ENCODE measurements around the gene ISCA1.

DNA sequence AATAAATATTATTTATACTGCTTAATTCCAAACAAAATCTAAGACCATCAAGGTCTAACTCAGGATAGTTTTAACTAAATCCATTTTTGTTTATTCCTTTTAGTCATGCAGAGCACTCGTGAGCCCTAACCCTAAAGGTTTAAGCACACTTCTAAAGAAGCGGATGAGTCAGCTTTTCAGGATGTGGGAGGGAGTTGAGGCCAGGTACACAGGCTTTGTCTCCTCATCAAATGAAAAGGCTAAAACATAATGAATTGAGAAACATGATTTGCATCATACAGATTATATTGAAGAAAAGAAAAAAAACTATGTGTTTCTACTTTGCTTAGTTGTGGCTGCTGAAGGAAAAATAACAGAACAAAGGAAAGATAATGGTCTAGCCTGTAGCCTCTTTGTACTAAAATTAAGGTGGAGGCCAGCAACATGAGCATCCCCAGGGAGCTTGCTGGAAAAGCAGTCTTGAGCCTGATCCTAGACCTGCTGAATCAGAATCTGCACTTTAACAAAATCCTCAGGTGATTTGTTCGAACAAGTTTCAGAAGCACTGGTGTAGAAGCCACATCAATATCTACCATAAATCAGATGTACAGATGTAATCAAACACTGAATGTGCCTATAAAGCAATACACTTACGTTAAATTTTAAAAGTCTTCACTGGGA lies 21.1 kb upstream of the ISCA1 start:
- TF ChIP-seq IRF4 (IDR thresholded peaks at IDR 0.05; ENCODE audit: low read depth, low read length) (no peak), NR2F1 (conservative IDR thresholded peaks at IDR 0.05) (no peak), POLR2A (IDR thresholded peaks at IDR 0.05; ENCODE audit: low read depth, low read length) (no peak), SMC3 (IDR thresholded peaks at IDR 0.05; ENCODE audit: borderline replicate concordance, low read length) (no peak), NBN (IDR thresholded peaks at IDR 0.05) (no peak), RBBP5 (conservative IDR thresholded peaks at IDR 0.05) (no peak), TAF1 (IDR thresholded peaks at IDR 0.05; ENCODE audit: borderline replicate concordance, low read depth, low read length) (no peak)
- TF ChIP-seq, protein P1, sequence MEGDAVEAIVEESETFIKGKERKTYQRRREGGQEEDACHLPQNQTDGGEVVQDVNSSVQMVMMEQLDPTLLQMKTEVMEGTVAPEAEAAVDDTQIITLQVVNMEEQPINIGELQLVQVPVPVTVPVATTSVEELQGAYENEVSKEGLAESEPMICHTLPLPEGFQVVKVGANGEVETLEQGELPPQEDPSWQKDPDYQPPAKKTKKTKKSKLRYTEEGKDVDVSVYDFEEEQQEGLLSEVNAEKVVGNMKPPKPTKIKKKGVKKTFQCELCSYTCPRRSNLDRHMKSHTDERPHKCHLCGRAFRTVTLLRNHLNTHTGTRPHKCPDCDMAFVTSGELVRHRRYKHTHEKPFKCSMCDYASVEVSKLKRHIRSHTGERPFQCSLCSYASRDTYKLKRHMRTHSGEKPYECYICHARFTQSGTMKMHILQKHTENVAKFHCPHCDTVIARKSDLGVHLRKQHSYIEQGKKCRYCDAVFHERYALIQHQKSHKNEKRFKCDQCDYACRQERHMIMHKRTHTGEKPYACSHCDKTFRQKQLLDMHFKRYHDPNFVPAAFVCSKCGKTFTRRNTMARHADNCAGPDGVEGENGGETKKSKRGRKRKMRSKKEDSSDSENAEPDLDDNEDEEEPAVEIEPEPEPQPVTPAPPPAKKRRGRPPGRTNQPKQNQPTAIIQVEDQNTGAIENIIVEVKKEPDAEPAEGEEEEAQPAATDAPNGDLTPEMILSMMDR (IDR thresholded peaks at IDR 0.05 in 2 of 3, conservative IDR thresholded peaks at IDR 0.05 in 1 of 3; ENCODE audit: control insufficient read depth in 2 of 3, extremely low read depth in 1 of 3, insufficient read depth in 1 of 3, low read depth in 3 of 3, low read length in 3 of 3) = no peak

Data from GM12878 (cell line).